IMR-90 (cell line): ENCODE data around the gene GRM8. TPM values are rescaled to one million over a fixed set of nuclear protein-coding genes. Genes with fewer than 3 reads are reported as not detected.

Experiments
- ATAC-seq: fragments of 200-7000 bp; cut with Tn5 transposase; 2 replicates; pipeline ENCODE4 v1.9.1; 2020; ENCODE audit warnings: low read depth, mild to moderate bottlenecking, moderate library complexity
- BruUV-seq: library from RNA; stranded (reverse); fragments of 400-500 nt; replicated peaks from 2 replicates; lab custom pipeline; 2021; lab: Mats Ljungman, UMichigan
- CTCF ChIA-PET: fragments of 300-600 bp; formaldehyde crosslinking; extraction: SDS; loops from one replicate; lab custom pipeline; 2021; ENCODE audit warnings: antibody characterized with exemption; lab: Yijun Ruan, JAX
- POLR2A ChIA-PET: fragments of 300-600 bp; sonication (Branson Sonifier 250); formaldehyde crosslinking; loops from one replicate; lab custom pipeline; 2022; ENCODE audit warnings: antibody characterized with exemption; ENCODE audit not compliant: unreplicated experiment; lab: Charles Lee
- DNase-seq: peaks from one replicate; pipeline ENCODE4 v3.0.0; 2013
- H2AFZ ChIP-seq: replicated peaks from 2 replicates; pipeline ENCODE3; 2013; ENCODE audit warnings: low read length, mild to moderate bottlenecking; ENCODE audit not compliant: poor library complexity
- H2AK5ac ChIP-seq: 2 replicates; pipeline ENCODE4 v1.6.1; 2013; ENCODE audit warnings: low read depth, low read length, inconsistent platforms
- H2AK9ac ChIP-seq: replicated peaks from 2 replicates; pipeline ENCODE3; 2013; ENCODE audit warnings: mild to moderate bottlenecking, low read depth, low read length, moderate library complexity; ENCODE audit not compliant: poor library complexity
- H2BK120ac ChIP-seq: 2 replicates; pipeline ENCODE4 v1.6.1; 2013; ENCODE audit warnings: low read depth, low read length, inconsistent platforms
- H2BK15ac ChIP-seq: 3 replicates; pipeline ENCODE4 v1.6.1; 2013; ENCODE audit warnings: low read depth, low read length, inconsistent platforms
- H2BK20ac ChIP-seq: 2 replicates; pipeline ENCODE4 v1.6.1; 2013; ENCODE audit warnings: low read depth, mild to moderate bottlenecking, inconsistent platforms, low read length, moderate library complexity
- H2BK5ac ChIP-seq: 2 replicates; pipeline ENCODE4 v1.6.1; 2013; ENCODE audit warnings: mild to moderate bottlenecking, low read depth, low read length, inconsistent platforms; ENCODE audit not compliant: poor library complexity, severe bottlenecking
- H3K14ac ChIP-seq: replicated peaks from 2 replicates; pipeline ENCODE4 v1.6.1; 2013; ENCODE audit warnings: low read depth, low read length, inconsistent platforms
- H3K18ac ChIP-seq: 2 replicates; pipeline ENCODE4 v1.6.1; 2013; ENCODE audit warnings: low read depth, low read length, control low read depth
- H3K23ac ChIP-seq: 2 replicates; pipeline ENCODE4 v1.6.1; 2013; ENCODE audit warnings: low read depth, low read length, inconsistent platforms
- H3K27ac ChIP-seq: 2 replicates; pipeline ENCODE4 v1.5.1; 2013; ENCODE audit warnings: mild to moderate bottlenecking, control low read depth, low read length; ENCODE audit not compliant: insufficient read depth
- H3K27me3 ChIP-seq: 2 replicates; pipeline ENCODE4 v1.6.1; 2013; ENCODE audit warnings: low read length; ENCODE audit not compliant: control insufficient read depth, insufficient read depth
- H3K36me3 ChIP-seq: 2 replicates; pipeline ENCODE4 v1.6.1; 2013; ENCODE audit warnings: low read length, mixed read lengths; ENCODE audit not compliant: control insufficient read depth, insufficient read depth
- H3K4ac ChIP-seq: 2 replicates; pipeline ENCODE4 v1.6.1; 2013; ENCODE audit warnings: low read depth, low read length, inconsistent platforms
- H3K4me1 ChIP-seq: 2 replicates; pipeline ENCODE4 v1.6.1; 2013; ENCODE audit warnings: low read length, mixed read lengths; ENCODE audit not compliant: control insufficient read depth, insufficient read depth
- H3K4me2 ChIP-seq: 2 replicates; pipeline ENCODE4 v1.6.1; 2013; ENCODE audit warnings: low read depth, mild to moderate bottlenecking, control low read depth, low read length, moderate library complexity
- H3K4me3 ChIP-seq: 2 replicates; pipeline ENCODE4 v1.5.1; 2013; ENCODE audit warnings: low read depth, mild to moderate bottlenecking, control low read depth, low read length, moderate library complexity; ENCODE audit not compliant: insufficient read depth
- H3K56ac ChIP-seq: 2 replicates; pipeline ENCODE4 v1.6.1; 2013; ENCODE audit warnings: low read length, inconsistent platforms; ENCODE audit not compliant: insufficient read depth; ENCODE audit errors: extremely low read depth
- H3K79me1 ChIP-seq, 2 experiments: 2 replicates each; pipeline ENCODE4 v1.6.1; 2013; ENCODE audit warnings: low read length in 2 of 2, inconsistent platforms in 1 of 2, low read depth in 1 of 2
- H3K9ac ChIP-seq: 2 replicates; pipeline ENCODE4 v1.6.1; 2013; ENCODE audit warnings: low read depth, low read length, control low read depth
- H3K9me1 ChIP-seq: 2 replicates; pipeline ENCODE4 v1.6.1; 2013; ENCODE audit warnings: low read length, inconsistent platforms; ENCODE audit not compliant: insufficient read depth
- H3K9me3 ChIP-seq: 2 replicates; pipeline ENCODE4 v1.6.1; 2013; ENCODE audit warnings: low read length; ENCODE audit not compliant: control insufficient read depth, insufficient read depth
- H4K20me1 ChIP-seq: 2 replicates; pipeline ENCODE4 v1.6.1; 2013; ENCODE audit warnings: low read length, inconsistent platforms; ENCODE audit not compliant: insufficient read depth
- H4K5ac ChIP-seq: 2 replicates; pipeline ENCODE4 v1.6.1; 2013; ENCODE audit warnings: mild to moderate bottlenecking, low read depth, low read length, control low read depth
- H4K8ac ChIP-seq, 2 experiments: 2 replicates each; pipeline ENCODE4 v1.6.1; 2013; ENCODE audit warnings: low read depth in 2 of 2, low read length in 2 of 2, control low read depth in 1 of 2, inconsistent platforms in 1 of 2
- H4K91ac ChIP-seq: 2 replicates; pipeline ENCODE4 v1.6.1; 2013; ENCODE audit warnings: low read depth, low read length, inconsistent platforms; ENCODE audit not compliant: insufficient read depth
- BHLHE40 ChIP-seq: fragments of 150-350 bp; IDR thresholded peaks from 2 replicates; pipeline ENCODE4 v1.6.1; 2016; ENCODE audit warnings: mild to moderate bottlenecking, low read depth, low read length
- CEBPB ChIP-seq: IDR thresholded peaks from 2 replicates; pipeline ENCODE4 v1.6.1; 2012; ENCODE audit warnings: low read depth, low read length, improper control_type of control experiment
- CHD1 ChIP-seq: IDR thresholded peaks from 2 replicates; pipeline ENCODE4 v1.6.1; 2012; ENCODE audit warnings: low read depth, low read length, improper control_type of control experiment
- CTCF ChIP-seq: conservative IDR thresholded peaks from 2 replicates; pipeline ENCODE4 v1.5.1; 2012; ENCODE audit warnings: mild to moderate bottlenecking, low read depth, low read length, improper control_type of control experiment
- ELK1 ChIP-seq: fragments of 150-350 bp; IDR thresholded peaks from 2 replicates; pipeline ENCODE4 v1.6.1; 2016; ENCODE audit warnings: low read depth, mild to moderate bottlenecking, low read length, moderate library complexity, borderline replicate concordance
- FOS ChIP-seq: fragments of 150-350 bp; IDR thresholded peaks from 2 replicates; pipeline ENCODE4 v1.6.1; 2016; ENCODE audit warnings: low read depth, low read length
- MAZ ChIP-seq: IDR thresholded peaks from 2 replicates; pipeline ENCODE4 v1.6.1; 2012; ENCODE audit warnings: low read depth, mild to moderate bottlenecking, low read length, improper control_type of control experiment, moderate library complexity, borderline replicate concordance
- MXI1 ChIP-seq: IDR thresholded peaks from 2 replicates; pipeline ENCODE4 v1.6.1; 2012; ENCODE audit warnings: low read depth, mild to moderate bottlenecking, low read length, moderate library complexity, borderline replicate concordance
- POLR2A ChIP-seq: IDR thresholded peaks from 2 replicates; pipeline ENCODE4 v1.6.1; 2012; ENCODE audit warnings: mild to moderate bottlenecking, low read depth, low read length
- RCOR1 ChIP-seq: IDR thresholded peaks from 2 replicates; pipeline ENCODE4 v1.6.1; 2012; ENCODE audit warnings: mild to moderate bottlenecking, low read length, improper control_type of control experiment; ENCODE audit not compliant: insufficient replicate concordance
- RFX5 ChIP-seq: IDR thresholded peaks from 2 replicates; pipeline ENCODE4 v1.8.0; 2012; ENCODE audit warnings: low read depth, mild to moderate bottlenecking, low read length, moderate library complexity
- SMC3 ChIP-seq: fragments of 150-350 bp; IDR thresholded peaks from 2 replicates; pipeline ENCODE4 v1.6.1; 2016; ENCODE audit warnings: low read depth, mild to moderate bottlenecking, antibody characterized with exemption, low read length, moderate library complexity
- USF2 ChIP-seq: fragments of 150-350 bp; IDR thresholded peaks from 2 replicates; pipeline ENCODE4 v1.6.1; 2017; ENCODE audit warnings: mild to moderate bottlenecking, antibody characterized with exemption, low read length, low read depth
- WGBS, 2 experiments: methylation state at CpG; one replicate each; pipeline versions ENCODE4 v1.1.5 to v1.1.7; 2013; ENCODE audit warnings: missing lambda C conversion rate in 2 of 2; ENCODE audit not compliant: insufficient read length in 1 of 2; ENCODE audit errors: extremely low coverage in 2 of 2; 5-methylcytosine and 5-hydroxymethylcytosine counted together
- dilution Hi-C: fragments of 300-500 bp; cut with HindIII; formaldehyde crosslinking; loops from one replicate; pipeline ENCODE4 v1.14.3; 2018; ENCODE audit warnings: low sequenced_read_pairs; ENCODE audit not compliant: unreplicated experiment
- in situ Hi-C: fragments of 300-500 bp; cut with MboI; formaldehyde crosslinking; loops from 3 replicates; pipeline ENCODE4 v1.14.3; 2019; ENCODE audit warnings: low sequenced_read_pairs, inconsistent platforms, mixed read lengths
- intact Hi-C: fragments of 100-400 bp; cut with micrococcal nuclease; formaldehyde crosslinking; loops from 2 replicates; pipeline ENCODE4 v1.10.0; 2022
- polyA plus RNA-seq, 3 experiments: library from polyadenylated mRNA; depleted of rRNA; stranded (reverse); fragments of >200 nt; gene quantifications; 2 replicates each; pipeline ENCODE4 v1.2.3, GENCODE V29; 2012; ENCODE audit warnings: low replicate concordance in 1 of 3
- total RNA-seq: library from RNA; depleted of rRNA; stranded (reverse); fragments of >200 nt; gene quantifications from 2 replicates; pipeline ENCODE4 v1.2.3, GENCODE V29; 2012

Gene GRM8
- total and polyA plus RNA-seq, 2 of the 4 experiments (the other 2 are of a cell fraction), result not detected

DNA sequence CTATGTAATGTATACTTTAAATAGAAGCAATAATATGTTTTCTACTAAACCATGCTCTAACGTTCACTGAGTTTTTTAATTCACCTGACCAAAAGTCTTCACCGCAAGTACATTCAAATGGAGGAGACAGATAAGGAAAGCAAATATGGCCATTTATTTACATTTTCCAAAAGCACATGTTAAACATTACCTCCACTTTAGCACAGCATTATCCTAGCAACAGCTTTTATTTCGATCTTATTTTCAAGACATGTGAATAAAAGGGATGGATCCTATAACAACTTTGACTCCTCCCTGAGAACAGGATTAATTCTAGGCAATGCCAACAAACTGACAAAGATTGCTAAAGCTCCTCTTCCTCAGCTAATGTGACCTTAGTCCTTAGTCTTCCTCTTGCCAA is 11.5 kb upstream of the GRM8 start:
- dilution Hi-C loops, result no loop called here

More for the DNA sequence above, 11.5 kb upstream of the GRM8 start:
- Histone ChIP-seq H2BK5ac (no peak overlapping the region), H2BK120ac (no peak overlapping the region), H3K18ac (no peak overlapping the region), H4K20me1 (no peaks in the 10 kb centered on the region), H2AK5ac (no peak overlapping the region), H3K56ac (no peak overlapping the region), H3K4me1 (no peaks in the 10 kb centered on the region), H3K79me1 (no peaks in the 10 kb centered on the region), H3K27ac (no peak overlapping the region), H2BK15ac (no peak overlapping the region), H3K27me3 (no peaks in the 10 kb centered on the region), H3K9ac (no peak overlapping the region), H4K8ac (no peak overlapping the region), H2AK9ac (no peak overlapping the region), H2AFZ (no peak overlapping the region), H3K36me3 (no peaks in the 10 kb centered on the region), H4K5ac (no peak overlapping the region), H4K91ac (no peak overlapping the region), H3K4ac (no peak overlapping the region), H3K4me3 (no peak overlapping the region), H3K4me2 (no peak overlapping the region), H3K9me3 (no peaks in the 10 kb centered on the region), H3K14ac (no peak overlapping the region), H2BK20ac (no peak overlapping the region), H3K23ac (no peak overlapping the region), H3K9me1 (no peaks in the 10 kb centered on the region)
- no CpG with 5 or more reads among the region's 3 CpGs for WGBS, 2 experiments
- no peak for DNase-seq
- ChIA-PET CTCF (no interaction called here), POLR2A (no interaction called here)
- in situ Hi-C loops, result no loop called here
- ATAC-seq, result no peak
- TF ChIP-seq FOS (no peak), MAZ (no peak), ELK1 (no peak), SMC3 (no peak), POLR2A (no peak), CEBPB (no peak), RCOR1 (no peak), MXI1 (no peak), CHD1 (no peak), USF2 (no peak), RFX5 (no peak), CTCF (no peak), BHLHE40 (no peak)
- intact Hi-C loops, result no loop called here
- BruUV-seq, result no TSS peak
